OCI-LY1 (cell line): Measurements from ENCODE around the gene ZNF69.
"Not testable (repeated sequence)": the region's sequence is repeated elsewhere in the genome, so short reads cannot be mapped to it uniquely, and the experiment has no call there.

Experiments
- H2AFZ ChIP-seq: fragments of 200-600 bp; sonication (generic), shearing (Covaris generic); 2 replicates; pipeline ENCODE4 v1.6.0; 2014; ENCODE audit warnings: antibody characterized with exemption, mild to moderate bottlenecking, low read length
- H3F3A ChIP-seq: fragments of 200-600 bp; sonication (generic), shearing (Covaris generic); 2 replicates; pipeline ENCODE4 v1.6.0; 2014; ENCODE audit warnings: mild to moderate bottlenecking, antibody characterized with exemption, low read length, moderate library complexity; ENCODE audit not compliant: insufficient read depth
- H3K27ac ChIP-seq: fragments of 200-600 bp; sonication (generic); 2 replicates; pipeline ENCODE4 v1.5.1; 2014; ENCODE audit warnings: low read length, mixed run types, mild to moderate bottlenecking, low read depth; ENCODE audit not compliant: poor library complexity, severe bottlenecking
- H3K27me3 ChIP-seq: fragments of 200-600 bp; sonication (generic); 2 replicates; pipeline ENCODE4 v1.6.0; 2014; ENCODE audit warnings: antibody characterized with exemption, mild to moderate bottlenecking, low read length, moderate library complexity; ENCODE audit not compliant: insufficient read depth
- H3K36me3 ChIP-seq: fragments of 200-600 bp; sonication (generic); 2 replicates; pipeline ENCODE4 v1.6.1; 2014; ENCODE audit warnings: mild to moderate bottlenecking, antibody characterized with exemption, low read length, moderate library complexity, mixed read lengths; ENCODE audit not compliant: insufficient read depth
- H3K4me1 ChIP-seq: fragments of 200-600 bp; sonication (generic); 2 replicates; pipeline ENCODE4 v1.5.1; 2014; ENCODE audit warnings: mild to moderate bottlenecking, low read length, moderate library complexity; ENCODE audit not compliant: insufficient read depth, severe bottlenecking
- H3K4me2 ChIP-seq: fragments of 200-600 bp; sonication (generic), shearing (Covaris generic); 2 replicates; pipeline ENCODE4 v1.6.1; 2014; ENCODE audit warnings: low read length
- H3K4me3 ChIP-seq: fragments of 200-600 bp; sonication (generic); 2 replicates; pipeline ENCODE4 v1.5.1; 2014; ENCODE audit warnings: low read length, low read depth, mild to moderate bottlenecking, mixed read lengths; ENCODE audit not compliant: poor library complexity, severe bottlenecking
- H3K79me2 ChIP-seq: fragments of 200-600 bp; shearing (Covaris generic); 2 replicates; pipeline ENCODE4 v1.6.1; 2016; ENCODE audit warnings: mixed run types, low read length, mixed read lengths; ENCODE audit not compliant: insufficient read depth
- H3K9ac ChIP-seq: fragments of 200-600 bp; sonication (generic), shearing (Covaris generic); 2 replicates; pipeline ENCODE4 v1.6.1; 2014; ENCODE audit warnings: mild to moderate bottlenecking, low read length, mixed read lengths
- H3K9me2 ChIP-seq: fragments of 200-600 bp; sonication (generic), shearing (Covaris generic); 2 replicates; pipeline ENCODE4 v1.6.1; 2014; ENCODE audit warnings: low read depth, mild to moderate bottlenecking, low read length, mixed read lengths
- H3K9me3 ChIP-seq: fragments of 200-600 bp; shearing (Covaris generic); 2 replicates; pipeline ENCODE4 v1.6.1; 2014; ENCODE audit warnings: low read length, mixed read lengths
- H4K20me1 ChIP-seq: fragments of 200-600 bp; sonication (generic), shearing (Covaris generic); 2 replicates; pipeline ENCODE4 v1.6.0; 2016; ENCODE audit warnings: mild to moderate bottlenecking, low read length; ENCODE audit not compliant: insufficient read depth
- CTCF ChIP-seq: fragments of 200-600 bp; sonication (generic), shearing (Covaris generic); IDR thresholded peaks from 2 replicates; pipeline ENCODE4 v1.5.1; 2017; ENCODE audit warnings: mild to moderate bottlenecking, antibody characterized with exemption, low read length, moderate library complexity, mixed read lengths
- EZH2 ChIP-seq: fragments of 200-600 bp; sonication (generic), shearing (Covaris generic); IDR thresholded peaks from 2 replicates; pipeline ENCODE4 v1.8.0; 2017; ENCODE audit warnings: borderline replicate concordance, mixed run types, mild to moderate bottlenecking, antibody characterized with exemption, low read length, moderate library complexity, mixed read lengths

Gene ZNF69

GRCh38 chr19:11887611-11888531 is at the start of gene ZNF69:
Gene ZNF69, plus strand, starts transcription at chr19:11887782. Its CDS starts 142 bp downstream, at chr19:11887924.
- Histone ChIP-seq H4K20me1 (no peaks in the 10 kb centered on the region), H3F3A (no peaks in the 10 kb centered on the region), H3K9ac (peak within 1 kb of the TSS; percentile 62), H3K79me2 (no peaks in the 10 kb centered on the region), H3K27me3 (no peaks in the 10 kb centered on the region), H3K9me2 (no peaks in the 10 kb centered on the region), H2AFZ (no peak within 1 kb of the TSS), H3K36me3 (no peaks in the 10 kb centered on the region; the same call in 1 of the 2 replicates), H3K9me3 (no peaks in the 10 kb centered on the region), H3K4me1 (peaks cover 6% of the 10 kb centered on the region), H3K4me3 (peak within 1 kb of the TSS; percentile 68), H3K4me2 (peak within 1 kb of the TSS; percentile 66), H3K27ac (no peak within 1 kb of the TSS)
- TF ChIP-seq EZH2 (no peak), CTCF (peak; percentile 17; the same call in 1 of the 2 replicates)

- no peaks in the 10 kb centered on the region for H3F3A ChIP-seq
- no peaks in the 10 kb centered on the region for H3K36me3 ChIP-seq
- H3K27me3 ChIP-seq: no peaks in the 10 kb centered on the region; the same call in 1 of the 2 replicates
- no peak overlapping the region for H3K27ac ChIP-seq
- TF ChIP-seq CTCF (no peak), EZH2 (no peak)
- no peak overlapping the region for H3K4me3 ChIP-seq
- no peak overlapping the region for H2AFZ ChIP-seq
- no peaks in the 10 kb centered on the region for H3K9me3 ChIP-seq
- H3K79me2 ChIP-seq: no peaks in the 10 kb centered on the region
- H3K9ac ChIP-seq: no peak overlapping the region
- no peaks in the 10 kb centered on the region for H3K9me2 ChIP-seq
- H4K20me1 ChIP-seq: no peaks in the 10 kb centered on the region
- no peak overlapping the region for H3K4me2 ChIP-seq
- peaks cover 7% of the 10 kb centered on the region for H3K4me1 ChIP-seq
These were observed 43.9 kb upstream of the ZNF69 start for GRCh38 chr19:11843722-11844121.

- not testable (repeated sequence) for H3K79me2 ChIP-seq, H3K27me3 ChIP-seq, H2AFZ ChIP-seq, H3K9ac ChIP-seq, H3K9me2 ChIP-seq, H3F3A ChIP-seq, H4K20me1 ChIP-seq, H3K27ac ChIP-seq, H3K4me3 ChIP-seq, H3K4me2 ChIP-seq, H3K9me3 ChIP-seq
- peaks cover 16% of the 10 kb centered on the region for H3K4me1 ChIP-seq
- H3K36me3 ChIP-seq: peaks cover 26% of the 10 kb centered on the region
These were observed 40.0 kb upstream of the ZNF69 start for GRCh38 chr19:11847615-11848014.
